ENCODE data around the gene LRWD1.
"Not testable (repeated sequence)": the region's sequence is repeated elsewhere in the genome, so short reads cannot be mapped to it uniquely, and the experiment has no call there.

Gene LRWD1

GRCh38 chr7:102496861-102497260 is 32.1 kb downstream of the LRWD1 start:
- DNase-seq (ENCODE audit: low read depth in 2 of 2): not testable (repeated sequence)

GRCh38 chr7:102497308-102497707 is 32.5 kb downstream of the LRWD1 start:
- not testable (repeated sequence) for DNase-seq (ENCODE audit: low read depth in 2 of 2)

- DNase-seq (ENCODE audit: low read depth in 2 of 2): not testable (repeated sequence)
Measured at GRCh38 chr7:102498321-102498720, 33.5 kb downstream of the LRWD1 start.

- DNase-seq (ENCODE audit: low read depth in 2 of 2): not testable (repeated sequence)
Measured at GRCh38 chr7:102503141-102503540, 38.4 kb downstream of the LRWD1 start.

- not testable (repeated sequence) for DNase-seq (ENCODE audit: low read depth in 2 of 2)
Measured at GRCh38 chr7:102505298-102506185, 40.8 kb downstream of the LRWD1 start.

- DNase-seq (ENCODE audit: low read depth in 2 of 2): not testable (repeated sequence)
Measured at GRCh38 chr7:102507410-102508088, 42.8 kb downstream of the LRWD1 start.

GRCh38 chr7:102510575-102510974 is 45.8 kb downstream of the LRWD1 start:
- DNase-seq (ENCODE audit: low read depth in 2 of 2): not testable (repeated sequence)

- DNase-seq (ENCODE audit: low read depth in 2 of 2): not testable (repeated sequence)
Measured at GRCh38 chr7:102511860-102512522, 47.2 kb downstream of the LRWD1 start.

GRCh38 chr7:102512642-102513221 is 47.9 kb downstream of the LRWD1 start:
- DNase-seq (ENCODE audit: low read depth in 2 of 2): not testable (repeated sequence)

- DNase-seq (ENCODE audit: low read depth in 2 of 2): not testable (repeated sequence)
Measured at GRCh38 chr7:102514881-102515721, 50.3 kb downstream of the LRWD1 start.

GRCh38 chr7:102515889-102516288 is 51.1 kb downstream of the LRWD1 start:
- DNase-seq (ENCODE audit: low read depth in 2 of 2): not testable (repeated sequence)

- DNase-seq (ENCODE audit: low read depth in 2 of 2): not testable (repeated sequence)
Measured at GRCh38 chr7:102516951-102517350, 52.2 kb downstream of the LRWD1 start.

- not testable (repeated sequence) for DNase-seq (ENCODE audit: low read depth in 2 of 2)
Measured at GRCh38 chr7:102517550-102518147, 52.9 kb downstream of the LRWD1 start, which contains the start of gene RASA4B. TSS of gene RASA4B (minus strand) at chr7:102517777. CDS start at chr7:102517710, 67 bp downstream.

- not testable (repeated sequence) for DNase-seq (ENCODE audit: low read depth in 2 of 2)
Measured at GRCh38 chr7:102520797-102521196, 56.0 kb downstream of the LRWD1 start.
